ENCODE measurements around the gene SPATA31D4. TPM values are rescaled to one million over a fixed set of nuclear protein-coding genes. Genes with fewer than 3 reads are reported as not detected.

SPATA31D4 gene
- total RNA-seq, 1 experiment from 2014 or later: not detected

- Mint-ChIP-seq H3K4me1 (ENCODE audit: low read depth, unreplicated experiment) (no peaks in the 10 kb centered on the region), H3K27me3 (ENCODE audit: insufficient read depth, unreplicated experiment) (peaks cover 3% of the 10 kb centered on the region), H3K9me3 (ENCODE audit: unreplicated experiment) (no peaks in the 10 kb centered on the region), H3K36me3 (ENCODE audit: insufficient read depth, unreplicated experiment) (no peaks in the 10 kb centered on the region), H3K4me3 (ENCODE audit: unreplicated experiment) (no peak overlapping the region), H3K27ac (ENCODE audit: unreplicated experiment) (no peak overlapping the region)
- no peaks in the 10 kb centered on the region for H3K36me3 ChIP-seq (ENCODE audit: control insufficient read depth, insufficient read depth, low read length)
- TF ChIP-seq CTCF (IDR thresholded peaks at IDR 0.05; ENCODE audit: insufficient read depth in 1 of 2, low read depth in 1 of 2, low read length in 1 of 2, severe bottlenecking in 1 of 2, unreplicated experiment in 1 of 2): no peak
- no peaks in the 10 kb centered on the region for H3K4me1 ChIP-seq
- intact Hi-C loops (cut with micrococcal nuclease; ENCODE audit: unreplicated experiment): no loop called here
- DNase-seq: no peak
- BruUV-seq (replicated peaks): no TSS peak
- CTCF ChIA-PET: no interaction called here
- H3K4me3 ChIP-seq (ENCODE audit: low read depth, low read length): no peak overlapping the region
- H3K27me3 ChIP-seq (replicated peaks; ENCODE audit: control insufficient read depth, insufficient read depth, low read length): no peaks in the 10 kb centered on the region
- POLR2A ChIA-PET: no interaction called here
- H3K9me3 ChIP-seq: no peaks in the 10 kb centered on the region
These were observed 48.1 kb downstream of the SPATA31D4 start for GRCh38 chr9:81976351-81976750.

GRCh38 chr9:81979196-81979595, 51.0 kb downstream of the SPATA31D4 start:
- intact Hi-C loops (cut with micrococcal nuclease; ENCODE audit: unreplicated experiment): no loop called here
- TF ChIP-seq CTCF (IDR thresholded peaks at IDR 0.05; ENCODE audit: insufficient read depth in 1 of 2, low read depth in 1 of 2, low read length in 1 of 2, severe bottlenecking in 1 of 2, unreplicated experiment in 1 of 2): no peak
- CTCF ChIA-PET: no interaction called here

GRCh38 chr9:81980568-81980967, 52.3 kb downstream of the SPATA31D4 start:
- H3K9me3 Mint-ChIP-seq (ENCODE audit: unreplicated experiment): no peaks in the 10 kb centered on the region
- no peaks in the 10 kb centered on the region for H3K36me3 Mint-ChIP-seq (ENCODE audit: insufficient read depth, unreplicated experiment)
- no TSS peak for BruUV-seq (replicated peaks)
- no peak overlapping the region for H3K27ac Mint-ChIP-seq (ENCODE audit: unreplicated experiment)
- Histone ChIP-seq H3K36me3 (ENCODE audit: control insufficient read depth, insufficient read depth, low read length) (no peaks in the 10 kb centered on the region), H3K4me1 (no peaks in the 10 kb centered on the region), H3K4me3 (ENCODE audit: low read depth, low read length) (no peak overlapping the region), H3K9me3 (no peaks in the 10 kb centered on the region), H3K27me3 (replicated peaks; ENCODE audit: control insufficient read depth, insufficient read depth, low read length) (no peaks in the 10 kb centered on the region)
- intact Hi-C loops (cut with micrococcal nuclease; ENCODE audit: unreplicated experiment): no loop called here
- DNase-seq: no peak
- ChIA-PET CTCF (no interaction called here), POLR2A (no interaction called here)
- no peak overlapping the region for H3K4me3 Mint-ChIP-seq (ENCODE audit: unreplicated experiment)
- H3K4me1 Mint-ChIP-seq (ENCODE audit: low read depth, unreplicated experiment): no peaks in the 10 kb centered on the region
- peaks cover 5% of the 10 kb centered on the region for H3K27me3 Mint-ChIP-seq (ENCODE audit: insufficient read depth, unreplicated experiment)
- no peak for TF ChIP-seq CTCF (IDR thresholded peaks at IDR 0.05; ENCODE audit: insufficient read depth in 1 of 2, low read depth in 1 of 2, low read length in 1 of 2, severe bottlenecking in 1 of 2, unreplicated experiment in 1 of 2)

More at GRCh38 chr9:81979196-81979595, 51.0 kb downstream of the SPATA31D4 start:
- Histone ChIP-seq H3K36me3 (ENCODE audit: control insufficient read depth, insufficient read depth, low read length) (no peaks in the 10 kb centered on the region), H3K4me1 (no peaks in the 10 kb centered on the region), H3K4me3 (ENCODE audit: low read depth, low read length) (no peak overlapping the region), H3K27me3 (replicated peaks; ENCODE audit: control insufficient read depth, insufficient read depth, low read length) (no peaks in the 10 kb centered on the region), H3K9me3 (no peaks in the 10 kb centered on the region)
- BruUV-seq (replicated peaks): no TSS peak
- Mint-ChIP-seq H3K27me3 (ENCODE audit: insufficient read depth, unreplicated experiment) (peaks cover 3% of the 10 kb centered on the region), H3K9me3 (ENCODE audit: unreplicated experiment) (no peaks in the 10 kb centered on the region), H3K36me3 (ENCODE audit: insufficient read depth, unreplicated experiment) (no peaks in the 10 kb centered on the region), H3K27ac (ENCODE audit: unreplicated experiment) (no peak overlapping the region), H3K4me3 (ENCODE audit: unreplicated experiment) (no peak overlapping the region), H3K4me1 (ENCODE audit: low read depth, unreplicated experiment) (no peaks in the 10 kb centered on the region)
- POLR2A ChIA-PET: no interaction called here
- DNase-seq: no peak
